Mesenchymal stem cell (in vitro differentiated cells and primary cell): Measurements from ENCODE around the gene SBSN.
A peak's percentile ranks its signal among the peaks of the same experiment; 100 is the strongest.

Experiments
- DNase-seq: peaks from one replicate; pipeline ENCODE4 v3.0.0-alpha.2; 2013
- H2AFZ ChIP-seq: one replicate; pipeline ENCODE4 v1.6.1; 2013; ENCODE audit warnings: low read depth, mild to moderate bottlenecking, control low read depth, inconsistent platforms, low read length, moderate library complexity
- H2AK5ac ChIP-seq: 2 replicates; pipeline ENCODE4 v1.6.1; 2013; ENCODE audit warnings: low read length, moderate library complexity, mild to moderate bottlenecking, inconsistent platforms; ENCODE audit not compliant: severe bottlenecking
- H2BK120ac ChIP-seq: one replicate; pipeline ENCODE4 v1.6.1; 2013; ENCODE audit warnings: low read depth, mild to moderate bottlenecking, inconsistent platforms, low read length, moderate library complexity
- H2BK12ac ChIP-seq, 2 experiments: one replicate each; pipeline ENCODE4 v1.6.1; 2013; ENCODE audit warnings: inconsistent platforms in 2 of 2, low read length in 2 of 2, mild to moderate bottlenecking in 2 of 2, moderate library complexity in 2 of 2, control low read depth in 1 of 2
- H2BK15ac ChIP-seq: one replicate; pipeline ENCODE4 v1.6.1; 2013; ENCODE audit warnings: mild to moderate bottlenecking, low read depth, inconsistent platforms; ENCODE audit not compliant: poor library complexity, severe bottlenecking
- H2BK5ac ChIP-seq: 2 replicates; pipeline ENCODE4 v1.6.1; 2013; ENCODE audit warnings: low read depth, mild to moderate bottlenecking, low read length, control low read depth, inconsistent platforms; ENCODE audit not compliant: poor library complexity, severe bottlenecking
- H3K14ac ChIP-seq, 2 experiments: one replicate each; pipeline ENCODE4 v1.6.1; 2013; ENCODE audit warnings: inconsistent platforms in 2 of 2, low read length in 2 of 2, control low read depth in 1 of 2, mild to moderate bottlenecking in 1 of 2, moderate library complexity in 1 of 2
- H3K18ac ChIP-seq, 2 experiments: one replicate each; pipeline ENCODE4 v1.6.1; 2013; ENCODE audit warnings: inconsistent platforms in 2 of 2, low read length in 2 of 2, control low read depth in 1 of 2, low read depth in 1 of 2, mild to moderate bottlenecking in 1 of 2
- H3K23ac ChIP-seq, 2 experiments: one replicate each; pipeline ENCODE4 v1.6.1; 2013; ENCODE audit warnings: inconsistent platforms in 2 of 2, low read length in 2 of 2, mild to moderate bottlenecking in 2 of 2, moderate library complexity in 2 of 2, control low read depth in 1 of 2
- H3K27ac ChIP-seq: 2 replicates; pipeline ENCODE4 v1.5.1; 2013; ENCODE audit warnings: mild to moderate bottlenecking, moderate library complexity, low read length, control low read depth, inconsistent platforms; ENCODE audit not compliant: poor library complexity, severe bottlenecking
- H3K27me3 ChIP-seq, 2 experiments: 2 replicates each; pipeline versions ENCODE4 v1.6.1 to v1.7.0; 2013; ENCODE audit warnings: low read length in 2 of 2, mild to moderate bottlenecking in 2 of 2, moderate library complexity in 2 of 2, control low read depth in 1 of 2, inconsistent platforms in 1 of 2; ENCODE audit not compliant: control insufficient read depth in 1 of 2, insufficient read depth in 1 of 2
- H3K36me3 ChIP-seq, 2 experiments: 2 replicates each; pipeline versions ENCODE4 v1.6.1 to v1.7.0; 2013; ENCODE audit warnings: low read length in 2 of 2, control low read depth in 1 of 2, inconsistent platforms in 1 of 2, low read depth in 1 of 2, mild to moderate bottlenecking in 1 of 2; ENCODE audit not compliant: insufficient read depth in 2 of 2, control insufficient read depth in 1 of 2
- H3K4ac ChIP-seq, 2 experiments: one replicate each; pipeline ENCODE4 v1.6.1; 2013; ENCODE audit warnings: inconsistent platforms in 2 of 2, low read length in 2 of 2, mild to moderate bottlenecking in 2 of 2, moderate library complexity in 2 of 2, control low read depth in 1 of 2, low read depth in 1 of 2
- H3K4me1 ChIP-seq: 2 replicates; pipeline ENCODE4 v1.6.1; 2013; ENCODE audit warnings: low read depth, low read length, control low read depth; ENCODE audit not compliant: control insufficient read depth, insufficient read depth
- H3K4me2 ChIP-seq: 2 replicates; pipeline ENCODE4 v1.6.1; 2013; ENCODE audit warnings: low read length, mild to moderate bottlenecking, inconsistent platforms; ENCODE audit not compliant: poor library complexity, severe bottlenecking
- H3K4me3 ChIP-seq, 2 experiments: 2 replicates each; pipeline versions ENCODE4 v1.5.1 to v1.7.0; 2013; ENCODE audit warnings: low read length in 2 of 2, mild to moderate bottlenecking in 2 of 2, control low read depth in 1 of 2, low read depth in 1 of 2; ENCODE audit not compliant: insufficient read depth in 1 of 2
- H3K79me1 ChIP-seq: replicated peaks from 2 replicates; pipeline ENCODE4 v1.6.1; 2013; ENCODE audit warnings: mild to moderate bottlenecking, control low read depth, low read length, inconsistent platforms; ENCODE audit not compliant: poor library complexity, severe bottlenecking
- H3K9ac ChIP-seq: 2 replicates; pipeline ENCODE4 v1.7.0; 2013; ENCODE audit warnings: mild to moderate bottlenecking, low read length, moderate library complexity
- H3K9me3 ChIP-seq: 2 replicates; pipeline ENCODE4 v1.7.0; 2013; ENCODE audit warnings: mild to moderate bottlenecking, low read length; ENCODE audit not compliant: control insufficient read depth
- H4K8ac ChIP-seq: one replicate; pipeline ENCODE4 v1.6.1; 2013; ENCODE audit warnings: inconsistent platforms, mild to moderate bottlenecking, low read length, moderate library complexity
- H4K91ac ChIP-seq: one replicate; pipeline ENCODE4 v1.6.1; 2013; ENCODE audit warnings: mild to moderate bottlenecking, low read length, inconsistent platforms
- WGBS: methylation state at CpG from one replicate; pipeline ENCODE4 v1.1.7; 2013; ENCODE audit warnings: mixed read lengths; 5-methylcytosine and 5-hydroxymethylcytosine counted together

Gene SBSN

GRCh38 chr19:35508129-35508528 lies 20.0 kb downstream of the SBSN start:
- Histone ChIP-seq H2AK5ac (no peak overlapping the region), H3K14ac (no peak overlapping the region), H2AFZ (no peak overlapping the region), H3K36me3 (peaks cover 0 to 4% of the 10 kb centered on the region in 2 experiments), H3K4me2 (no peak overlapping the region), H3K27ac (no peak overlapping the region), H3K4me1 (peaks cover 10% of the 10 kb centered on the region), H2BK15ac (no peak overlapping the region), H3K27me3 (peaks cover 49 to 67% of the 10 kb centered on the region in 2 experiments), H2BK120ac (no peak overlapping the region), H3K9ac (no peak overlapping the region), H3K4me3 (peak overlapping the region in 1 of 2 experiments; percentile 12), H2BK5ac (no peak overlapping the region), H2BK12ac (no peak overlapping the region), H4K8ac (no peak overlapping the region), H3K23ac (no peak overlapping the region), H3K79me1 (no peaks in the 10 kb centered on the region), H3K9me3 (no peaks in the 10 kb centered on the region), H4K91ac (no peak overlapping the region), H3K4ac (no peak overlapping the region), H3K18ac (no peak overlapping the region)
- DNase-seq: no peak
- WGBS: 92% methylated on average over 1 of the region's 3 CpGs

GRCh38 chr19:35507561-35507960 lies 20.6 kb downstream of the SBSN start:
- no peak overlapping the region for H2AFZ ChIP-seq
- H3K36me3 ChIP-seq: peaks cover 0 to 4% of the 10 kb centered on the region in 2 experiments
- H3K27ac ChIP-seq: no peak overlapping the region
- H3K27me3 ChIP-seq: peaks cover 46 to 66% of the 10 kb centered on the region in 2 experiments
- H4K91ac ChIP-seq: no peak overlapping the region
- DNase-seq: no peak
- H3K9ac ChIP-seq: no peak overlapping the region
- no peaks in the 10 kb centered on the region for H3K79me1 ChIP-seq
- no peak overlapping the region for H4K8ac ChIP-seq
- no peak overlapping the region for H3K23ac ChIP-seq
- H2BK12ac ChIP-seq: no peak overlapping the region
- H2AK5ac ChIP-seq: no peak overlapping the region
- H2BK120ac ChIP-seq: no peak overlapping the region
- WGBS: 85% methylated on average over 11 of the region's 11 CpGs
- H3K14ac ChIP-seq: no peak overlapping the region
- no peak overlapping the region for H3K18ac ChIP-seq
- H3K4me3 ChIP-seq: no peak overlapping the region
- peaks cover 10% of the 10 kb centered on the region for H3K4me1 ChIP-seq
- no peaks in the 10 kb centered on the region for H3K9me3 ChIP-seq
- no peak overlapping the region for H3K4ac ChIP-seq
- H3K4me2 ChIP-seq: no peak overlapping the region
- H2BK5ac ChIP-seq: no peak overlapping the region
- no peak overlapping the region for H2BK15ac ChIP-seq

GRCh38 chr19:35506011-35506410 lies 22.1 kb downstream of the SBSN start:
- no peak overlapping the region for H2AFZ ChIP-seq
- no peak overlapping the region for H2BK120ac ChIP-seq
- no peaks in the 10 kb centered on the region for H3K9me3 ChIP-seq
- H3K27me3 ChIP-seq: peaks cover 45 to 54% of the 10 kb centered on the region in 2 experiments
- no peak overlapping the region for H2BK15ac ChIP-seq
- H2BK12ac ChIP-seq: no peak overlapping the region
- H3K36me3 ChIP-seq: peaks cover 0 to 4% of the 10 kb centered on the region in 2 experiments
- H4K8ac ChIP-seq: no peak overlapping the region
- DNase-seq: no peak
- no peak overlapping the region for H2BK5ac ChIP-seq
- no peak overlapping the region for H3K9ac ChIP-seq
- H3K4me3 ChIP-seq: no peak overlapping the region
- peaks cover 10% of the 10 kb centered on the region for H3K4me1 ChIP-seq
- no peak overlapping the region for H3K14ac ChIP-seq
- H2AK5ac ChIP-seq: no peak overlapping the region
- no peaks in the 10 kb centered on the region for H3K79me1 ChIP-seq
- H3K18ac ChIP-seq: no peak overlapping the region
- no peak overlapping the region for H3K4me2 ChIP-seq
- no peak overlapping the region for H3K23ac ChIP-seq
- 82% methylated on average over 6 of the region's 7 CpGs for WGBS
- H3K27ac ChIP-seq: no peak overlapping the region
- H3K4ac ChIP-seq: no peak overlapping the region
- no peak overlapping the region for H4K91ac ChIP-seq

DNA sequence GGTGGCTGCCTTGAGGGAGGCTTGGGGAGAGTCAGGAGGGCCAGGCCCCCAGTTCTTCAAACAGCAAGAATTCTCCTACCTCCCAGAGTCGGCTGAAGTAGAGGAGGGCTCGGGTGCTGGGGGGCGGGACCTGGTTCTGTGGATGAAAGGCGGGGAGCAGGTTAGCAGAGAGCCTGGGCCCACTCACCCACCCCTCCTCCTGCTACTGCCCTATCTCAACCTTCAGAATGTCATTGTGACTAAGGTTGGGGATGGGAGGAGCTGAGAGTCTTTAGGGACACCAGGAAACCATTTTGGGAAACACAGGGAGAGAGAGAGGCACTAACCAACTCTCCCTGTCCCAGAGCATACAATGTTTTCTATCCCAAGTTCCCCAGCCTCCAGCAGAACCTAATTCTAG lies 25.4 kb downstream of the SBSN start:
- no peak overlapping the region for H2AK5ac ChIP-seq
- DNase-seq: no peak
- no peak overlapping the region for H3K23ac ChIP-seq
- no peak overlapping the region for H2AFZ ChIP-seq
- no peak overlapping the region for H2BK12ac ChIP-seq
- peaks cover 0 to 4% of the 10 kb centered on the region in 2 experiments for H3K36me3 ChIP-seq
- H2BK15ac ChIP-seq: no peak overlapping the region
- no peak overlapping the region for H3K18ac ChIP-seq
- no peak overlapping the region for H2BK120ac ChIP-seq
- H3K4me1 ChIP-seq: no peaks in the 10 kb centered on the region
- H3K4me3 ChIP-seq: no peak overlapping the region
- no peaks in the 10 kb centered on the region for H3K9me3 ChIP-seq
- H3K79me1 ChIP-seq: no peaks in the 10 kb centered on the region
- H3K4me2 ChIP-seq: no peak overlapping the region
- no peak overlapping the region for H3K4ac ChIP-seq
- WGBS: no CpG with 5 or more reads among the region's 4 CpGs
- H3K9ac ChIP-seq: no peak overlapping the region
- peaks cover 25 to 26% of the 10 kb centered on the region in 2 experiments for H3K27me3 ChIP-seq
- no peak overlapping the region for H4K8ac ChIP-seq
- no peak overlapping the region for H4K91ac ChIP-seq
- H3K27ac ChIP-seq: no peak overlapping the region
- no peak overlapping the region for H2BK5ac ChIP-seq
- no peak overlapping the region for H3K14ac ChIP-seq
